ENCODE data around the gene CDH12.
"Not testable (repeated sequence)": the region's sequence is repeated elsewhere in the genome, so short reads cannot be mapped to it uniquely, and the experiment has no call there.

Gene CDH12

DNA sequence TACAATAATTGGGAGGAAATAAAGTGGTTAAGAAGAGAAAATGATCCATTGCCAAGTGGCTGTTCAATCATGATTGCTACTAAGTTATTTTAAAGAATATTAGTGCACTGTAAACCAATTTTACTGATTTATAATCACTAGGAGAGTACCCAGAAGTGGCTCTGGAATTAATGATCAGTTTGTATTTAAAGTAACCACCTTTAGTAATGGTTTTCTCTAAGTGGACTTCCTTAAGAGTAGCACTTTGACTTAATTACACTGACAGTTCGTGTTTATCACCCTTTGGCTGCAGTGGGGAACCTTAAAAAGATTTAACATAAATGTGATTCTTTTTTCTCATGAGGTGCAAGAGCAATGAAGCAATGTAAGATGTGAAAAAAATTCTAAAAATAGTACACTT, 310.8 kb downstream of the CDH12 start:
- TF ChIP-seq CTCF (IDR thresholded peaks at IDR 0.05), result no peak
- Histone ChIP-seq H3K4me1 (ENCODE audit: control insufficient read depth in 1 of 2, insufficient read depth in 1 of 2, low read depth in 1 of 2, low read length in 1 of 2) (no peaks in the 10 kb centered on the region), H3K27me3 (no peaks in the 10 kb centered on the region), H3K36me3 (no peaks in the 10 kb centered on the region), H3K9me3 (no peaks in the 10 kb centered on the region), H3K27ac (no peak overlapping the region), H3K4me3 (ENCODE audit: low read depth in 1 of 2, low read length in 1 of 2) (no peak overlapping the region)

DNA sequence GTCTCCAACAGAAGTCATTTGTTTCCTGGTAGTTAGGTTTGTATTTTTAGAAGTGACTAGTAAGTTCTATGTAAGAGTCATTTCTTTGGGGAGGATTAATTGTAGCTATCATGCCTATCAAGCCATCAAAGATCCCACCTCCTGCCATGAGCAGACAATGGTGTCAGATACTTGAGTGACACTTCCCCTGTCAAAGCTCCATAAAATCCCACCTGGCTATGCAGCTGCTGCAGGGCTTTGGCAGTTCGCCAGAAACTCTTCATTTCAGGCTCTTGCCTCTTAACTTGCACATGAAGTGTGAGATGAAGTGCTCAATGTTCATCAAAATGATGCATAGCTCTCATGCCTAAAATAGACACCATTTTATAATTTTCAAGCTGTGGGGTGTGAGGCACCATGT, 312.1 kb downstream of the CDH12 start:
- no peak overlapping the region for H3K4me3 ChIP-seq (ENCODE audit: low read depth in 1 of 2, low read length in 1 of 2)
- H3K4me1 ChIP-seq (ENCODE audit: control insufficient read depth in 1 of 2, insufficient read depth in 1 of 2, low read depth in 1 of 2, low read length in 1 of 2), result no peaks in the 10 kb centered on the region
- H3K36me3 ChIP-seq, result no peaks in the 10 kb centered on the region

GRCh38 chr5:22539762-22540161, 313.4 kb downstream of the CDH12 start:
- no peaks in the 10 kb centered on the region for H3K36me3 ChIP-seq
- no peak overlapping the region for H3K4me3 ChIP-seq (ENCODE audit: low read depth in 1 of 2, low read length in 1 of 2)
- H3K9me3 ChIP-seq, result no peaks in the 10 kb centered on the region
- no peak overlapping the region for H3K27ac ChIP-seq
- no peaks in the 10 kb centered on the region for H3K27me3 ChIP-seq
- H3K4me1 ChIP-seq (ENCODE audit: control insufficient read depth in 1 of 2, insufficient read depth in 1 of 2, low read depth in 1 of 2, low read length in 1 of 2), result no peaks in the 10 kb centered on the region
- TF ChIP-seq CTCF (IDR thresholded peaks at IDR 0.05), result no peak

More for the DNA sequence above, 312.1 kb downstream of the CDH12 start:
- Histone ChIP-seq H3K27me3 (no peaks in the 10 kb centered on the region), H3K27ac (no peak overlapping the region), H3K9me3 (no peaks in the 10 kb centered on the region)
- TF ChIP-seq CTCF (IDR thresholded peaks at IDR 0.05), result no peak

DNA sequence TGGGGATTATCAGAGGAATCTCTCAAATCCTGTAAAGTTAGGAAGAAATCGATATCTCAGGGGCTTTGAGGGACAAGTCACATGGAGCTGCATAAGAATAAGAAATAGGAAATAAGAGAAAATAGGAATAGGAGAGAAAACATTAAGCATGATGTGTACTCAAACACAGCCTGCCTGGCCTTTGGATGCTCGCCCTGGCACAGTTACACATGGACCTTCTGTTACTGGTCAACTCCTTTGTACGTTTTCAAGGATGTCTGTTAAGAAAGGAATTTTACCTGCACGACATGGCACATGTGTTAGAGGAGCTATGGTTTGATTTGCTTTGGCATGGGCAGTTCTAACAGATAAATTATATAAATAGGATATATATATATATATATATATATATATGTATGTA, 321.2 kb downstream of the CDH12 start:
- no peak overlapping the region for H3K4me3 ChIP-seq (ENCODE audit: low read depth in 1 of 2, low read length in 1 of 2)
- H3K4me1 ChIP-seq (ENCODE audit: control insufficient read depth in 1 of 2, insufficient read depth in 1 of 2, low read depth in 1 of 2, low read length in 1 of 2), result no peaks in the 10 kb centered on the region
- H3K27me3 ChIP-seq, result no peaks in the 10 kb centered on the region
- H3K27ac ChIP-seq, result no peak overlapping the region
- no peaks in the 10 kb centered on the region for H3K36me3 ChIP-seq
- no peak for TF ChIP-seq CTCF (IDR thresholded peaks at IDR 0.05)
- no peaks in the 10 kb centered on the region for H3K9me3 ChIP-seq

DNA sequence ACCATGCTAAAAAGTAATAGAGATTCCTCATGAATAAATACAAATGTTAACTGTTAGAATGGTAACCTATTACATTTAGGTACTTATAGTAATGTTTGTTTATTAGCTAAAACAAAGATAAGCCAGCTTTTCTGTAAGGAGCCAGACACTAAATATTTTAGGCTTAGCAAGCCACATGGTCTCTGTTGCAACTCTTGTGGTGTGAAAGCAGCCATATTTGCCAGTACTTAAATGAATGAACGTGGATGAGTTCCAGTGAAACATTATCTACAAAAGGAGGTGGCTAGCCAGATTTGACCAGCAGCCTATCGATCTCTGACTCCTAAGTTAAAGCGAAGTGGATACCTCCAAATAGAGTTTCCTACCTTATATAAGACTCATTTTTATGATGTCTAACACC, 331.6 kb downstream of the CDH12 start:
- no peak overlapping the region for H3K4me3 ChIP-seq (ENCODE audit: low read depth in 1 of 2, low read length in 1 of 2)
- no peaks in the 10 kb centered on the region for H3K9me3 ChIP-seq
- no peaks in the 10 kb centered on the region for H3K36me3 ChIP-seq
- H3K27ac ChIP-seq, result no peak overlapping the region
- no peaks in the 10 kb centered on the region for H3K4me1 ChIP-seq (ENCODE audit: control insufficient read depth in 1 of 2, insufficient read depth in 1 of 2, low read depth in 1 of 2, low read length in 1 of 2)
- no peaks in the 10 kb centered on the region for H3K27me3 ChIP-seq
- no peak for TF ChIP-seq CTCF (IDR thresholded peaks at IDR 0.05)

DNA sequence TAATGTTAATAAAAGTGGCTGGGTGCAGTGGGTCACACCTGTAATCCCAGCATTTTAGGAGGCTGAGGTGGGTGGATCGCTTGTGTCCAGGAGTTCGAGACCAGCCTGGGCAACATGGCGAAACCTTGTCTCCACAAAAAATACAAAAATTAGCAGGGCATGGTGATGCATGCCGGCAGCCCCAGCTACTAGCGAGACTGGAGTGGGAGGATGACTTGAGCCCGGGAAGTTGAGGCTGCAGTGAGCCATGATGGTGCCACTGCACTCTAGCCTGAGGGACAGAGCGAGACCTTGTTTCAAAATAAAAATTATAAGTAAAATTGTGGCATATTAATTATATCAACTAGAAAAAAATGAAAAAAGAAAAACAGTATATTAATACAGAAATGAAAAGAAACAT, 336.6 kb downstream of the CDH12 start:
- H3K4me1 ChIP-seq (ENCODE audit: control insufficient read depth in 1 of 2, insufficient read depth in 1 of 2, low read depth in 1 of 2, low read length in 1 of 2); H3K4me3 ChIP-seq (ENCODE audit: low read depth in 1 of 2, low read length in 1 of 2); H3K27me3 ChIP-seq; H3K36me3 ChIP-seq; H3K27ac ChIP-seq; H3K9me3 ChIP-seq: not testable (repeated sequence)

All from neutrophil (primary cell).